ENCODE measurements around the gene KRT12. TPM values are rescaled to one million over a fixed set of nuclear protein-coding genes. Genes with fewer than 3 reads are reported as not detected.

KRT12 gene
- total RNA-seq, 6 experiments from 2014 or later = not detected

DNA sequence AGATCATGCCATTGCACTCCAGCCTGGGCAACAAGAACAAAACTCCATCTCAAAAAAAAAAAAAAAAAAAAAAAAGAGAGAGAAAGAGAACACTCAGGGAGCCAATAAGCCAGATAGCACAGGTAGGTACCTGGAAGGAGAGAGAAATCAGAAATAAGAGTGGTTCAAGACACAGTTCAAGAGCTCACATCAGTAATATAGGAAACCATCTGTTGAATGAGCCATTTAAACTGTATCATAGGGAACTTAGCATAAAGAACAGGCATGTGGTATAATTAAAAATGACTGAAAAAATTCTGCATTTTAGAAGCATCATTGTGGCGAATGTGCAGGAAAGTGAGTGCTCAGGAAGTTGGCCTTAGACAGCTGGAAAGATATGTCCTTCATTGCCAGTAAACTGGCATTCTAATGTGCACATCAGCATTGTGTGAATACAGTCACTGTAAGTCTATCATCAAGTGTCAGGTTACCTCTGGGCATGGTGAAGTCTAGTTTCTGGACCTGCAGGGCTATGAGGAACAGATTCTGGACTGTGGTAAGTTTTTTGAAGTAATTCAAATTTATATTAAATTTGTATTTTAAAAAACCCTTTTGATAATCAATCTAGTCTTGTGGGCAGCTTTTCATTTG is 20.4 kb downstream of the KRT12 start:
- Histone ChIP-seq H3K27ac (no peak overlapping the region), H3K4me3 (no peak overlapping the region), H3K36me3 (no peaks in the 10 kb centered on the region), H3K27me3 (no peaks in the 10 kb centered on the region), H3K4me1 (no peaks in the 10 kb centered on the region), H3K9me3 (no peaks in the 10 kb centered on the region)
- WGBS (ENCODE audit: insufficient coverage, low coverage, low lambda C conversion rate, missing lambda C conversion rate) = 31% methylated on average over 1 of the region's 1 CpG
- TF ChIP-seq POLR2A (IDR thresholded peaks at IDR 0.05) = no peak
- TF ChIP-seq, protein P1, sequence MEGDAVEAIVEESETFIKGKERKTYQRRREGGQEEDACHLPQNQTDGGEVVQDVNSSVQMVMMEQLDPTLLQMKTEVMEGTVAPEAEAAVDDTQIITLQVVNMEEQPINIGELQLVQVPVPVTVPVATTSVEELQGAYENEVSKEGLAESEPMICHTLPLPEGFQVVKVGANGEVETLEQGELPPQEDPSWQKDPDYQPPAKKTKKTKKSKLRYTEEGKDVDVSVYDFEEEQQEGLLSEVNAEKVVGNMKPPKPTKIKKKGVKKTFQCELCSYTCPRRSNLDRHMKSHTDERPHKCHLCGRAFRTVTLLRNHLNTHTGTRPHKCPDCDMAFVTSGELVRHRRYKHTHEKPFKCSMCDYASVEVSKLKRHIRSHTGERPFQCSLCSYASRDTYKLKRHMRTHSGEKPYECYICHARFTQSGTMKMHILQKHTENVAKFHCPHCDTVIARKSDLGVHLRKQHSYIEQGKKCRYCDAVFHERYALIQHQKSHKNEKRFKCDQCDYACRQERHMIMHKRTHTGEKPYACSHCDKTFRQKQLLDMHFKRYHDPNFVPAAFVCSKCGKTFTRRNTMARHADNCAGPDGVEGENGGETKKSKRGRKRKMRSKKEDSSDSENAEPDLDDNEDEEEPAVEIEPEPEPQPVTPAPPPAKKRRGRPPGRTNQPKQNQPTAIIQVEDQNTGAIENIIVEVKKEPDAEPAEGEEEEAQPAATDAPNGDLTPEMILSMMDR (IDR thresholded peaks at IDR 0.05) = no peak
- ATAC-seq (no peak), DNase-seq (no peak)
- intact Hi-C loops (cut with DNase I) = no loop called here

DNA sequence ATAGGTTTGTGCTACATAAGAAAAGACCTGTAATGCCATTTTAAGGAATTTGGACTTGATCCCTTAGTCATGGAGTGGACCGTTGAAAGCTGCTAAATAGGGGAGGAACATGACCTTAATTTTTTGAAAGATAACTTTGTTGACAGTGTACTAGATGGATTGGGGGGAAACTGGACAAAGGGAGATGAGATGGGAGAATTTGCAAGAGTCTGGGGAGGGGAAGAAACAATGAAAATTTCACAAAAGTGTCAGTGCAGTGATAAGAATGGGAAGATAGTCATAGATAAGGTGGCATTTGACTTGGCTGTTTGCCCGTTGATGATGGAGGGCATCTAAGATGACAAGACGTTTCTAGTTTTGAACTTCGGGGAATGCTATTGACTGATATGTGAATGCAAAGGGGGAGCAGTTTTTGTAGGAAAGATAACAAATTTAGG is 22.3 kb downstream of the KRT12 start:
- ATAC-seq (no peak), DNase-seq (no peak)
- Histone ChIP-seq H3K27me3 (no peaks in the 10 kb centered on the region), H3K4me1 (no peaks in the 10 kb centered on the region), H3K36me3 (no peaks in the 10 kb centered on the region), H3K9me3 (no peaks in the 10 kb centered on the region), H3K4me3 (no peak overlapping the region), H3K27ac (no peak overlapping the region)
- intact Hi-C loops (cut with DNase I) = no loop called here
- TF ChIP-seq POLR2A (IDR thresholded peaks at IDR 0.05) = no peak
- TF ChIP-seq, protein P1 (IDR thresholded peaks at IDR 0.05) = no peak
- 44% methylated on average over 4 of the region's 4 CpGs for WGBS (ENCODE audit: insufficient coverage, low coverage, low lambda C conversion rate, missing lambda C conversion rate)

DNA sequence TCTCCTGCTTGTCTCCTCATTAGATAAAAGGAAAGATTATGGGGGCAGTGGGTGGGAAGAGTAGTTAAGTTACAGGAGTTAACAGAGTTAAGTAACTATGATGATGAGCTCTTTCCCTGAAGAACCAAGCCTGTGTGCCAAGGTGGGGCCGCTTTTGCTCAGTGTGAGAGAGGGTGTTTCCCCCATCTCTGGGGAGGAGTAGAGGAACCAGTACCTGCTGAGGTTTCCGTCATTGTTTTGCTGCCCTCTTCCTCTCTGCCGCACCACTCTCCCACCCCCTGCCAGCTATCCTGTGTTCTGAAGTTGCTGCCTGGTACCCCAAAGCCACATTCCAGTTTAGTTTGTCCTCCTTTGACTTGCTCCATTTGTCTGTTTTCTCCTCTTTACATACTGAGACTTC is 23.8 kb downstream of the KRT12 start:
- TF ChIP-seq, protein P1 (IDR thresholded peaks at IDR 0.05) = no peak
- TF ChIP-seq POLR2A (IDR thresholded peaks at IDR 0.05) = no peak
- intact Hi-C loops (cut with DNase I) = no loop called here
- ATAC-seq = no peak

DNA sequence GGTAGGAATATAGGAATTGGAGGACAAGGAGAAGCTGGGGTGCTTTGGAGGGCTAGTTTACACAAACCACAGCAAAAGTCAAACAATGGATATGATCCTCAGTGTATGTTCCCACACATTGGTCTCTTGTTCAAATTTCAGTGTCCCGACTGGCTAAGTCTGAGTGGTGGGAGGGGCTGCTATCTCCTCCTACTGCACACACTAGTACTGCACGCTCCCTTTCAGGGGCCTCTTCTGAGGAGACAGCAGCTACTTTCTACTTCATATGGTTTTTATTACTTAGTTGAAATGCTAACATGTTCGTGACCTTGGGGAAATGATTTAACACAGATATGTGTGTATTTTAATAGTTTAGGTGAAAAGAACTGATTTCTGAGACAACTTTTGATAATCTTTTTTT is 25.8 kb downstream of the KRT12 start:
- no peaks in the 10 kb centered on the region for H3K27me3 ChIP-seq
- no peak for ATAC-seq
- intact Hi-C loops (cut with DNase I) = no loop called here
- H3K4me1 ChIP-seq = no peaks in the 10 kb centered on the region
- WGBS (ENCODE audit: insufficient coverage, low coverage, low lambda C conversion rate, missing lambda C conversion rate) = 100% methylated on average over 1 of the region's 3 CpGs
- H3K27ac ChIP-seq = no peak overlapping the region
- TF ChIP-seq, protein P1 (IDR thresholded peaks at IDR 0.05) = no peak
- TF ChIP-seq POLR2A (IDR thresholded peaks at IDR 0.05) = no peak
- no peaks in the 10 kb centered on the region for H3K36me3 ChIP-seq
- H3K9me3 ChIP-seq = no peaks in the 10 kb centered on the region
- no peak for DNase-seq
- no peak overlapping the region for H3K4me3 ChIP-seq

More for the DNA sequence above, 23.8 kb downstream of the KRT12 start:
- Histone ChIP-seq H3K36me3 (no peaks in the 10 kb centered on the region), H3K27me3 (no peaks in the 10 kb centered on the region), H3K27ac (no peak overlapping the region), H3K4me3 (no peak overlapping the region), H3K9me3 (no peaks in the 10 kb centered on the region), H3K4me1 (no peaks in the 10 kb centered on the region)
- 53% methylated on average over 2 of the region's 3 CpGs for WGBS (ENCODE audit: insufficient coverage, low coverage, low lambda C conversion rate, missing lambda C conversion rate)
- DNase-seq = no peak

All from right lobe of liver (tissue), 6 donors.